Activated T-helper 1 cell treated with anti-CD3 and anti-CD28 coated beads, Interleukin-12 subunit alpha, Interleukin-12 subunit beta, Interleukin-2, Interleukin-4 antibody, amounts not matched to agents 30 ng/mL and 10 ng/mL and 1 ng/mL, durations not matched to agents 14 hours and 24 hours and 36 hours (primary cell): ENCODE data around the gene PKN1. TPM values are rescaled to one million over a fixed set of nuclear protein-coding genes. Genes with fewer than 3 reads are reported as not detected.
A peak's percentile ranks its signal among the peaks of the same experiment; 100 is the strongest.

Experiments used
- DNase-seq: peaks from one replicate; pipeline ENCODE4 v3.0.0; 2021; ENCODE audit warnings: low spot score
- H3K27ac Mint-ChIP-seq: one replicate; pipeline ENCODE4 v1.8.0; 2021; ENCODE audit warnings: mild to moderate bottlenecking, mixed read lengths
- H3K27me3 Mint-ChIP-seq: one replicate; pipeline ENCODE4 v1.8.0; 2022; ENCODE audit warnings: mild to moderate bottlenecking, moderate library complexity, mixed read lengths; ENCODE audit not compliant: insufficient read depth
- H3K36me3 Mint-ChIP-seq: one replicate; pipeline ENCODE4 v1.8.0; 2021; ENCODE audit warnings: low read depth, mixed read lengths
- H3K4me1 Mint-ChIP-seq: one replicate; pipeline ENCODE4 v1.8.0; 2021; ENCODE audit warnings: low read depth, mixed read lengths
- H3K4me3 Mint-ChIP-seq: one replicate; pipeline ENCODE4 v1.8.0; 2021; ENCODE audit warnings: mild to moderate bottlenecking, moderate library complexity, mixed read lengths
- H3K9me3 Mint-ChIP-seq: one replicate; pipeline ENCODE4 v1.8.0; 2021; ENCODE audit warnings: mixed read lengths
- intact Hi-C: fragments of 100-400 bp; cut with micrococcal nuclease; formaldehyde crosslinking; loops from one replicate; pipeline ENCODE4 v1.15.1; 2024
- total RNA-seq: library from RNA; stranded (reverse); gene quantifications from 2 replicates; pipeline ENCODE4 v1.2.3, GENCODE V29; 2022

Gene PKN1
- total RNA-seq, 1 donor from 2014 or later: 180 TPM

DNA sequence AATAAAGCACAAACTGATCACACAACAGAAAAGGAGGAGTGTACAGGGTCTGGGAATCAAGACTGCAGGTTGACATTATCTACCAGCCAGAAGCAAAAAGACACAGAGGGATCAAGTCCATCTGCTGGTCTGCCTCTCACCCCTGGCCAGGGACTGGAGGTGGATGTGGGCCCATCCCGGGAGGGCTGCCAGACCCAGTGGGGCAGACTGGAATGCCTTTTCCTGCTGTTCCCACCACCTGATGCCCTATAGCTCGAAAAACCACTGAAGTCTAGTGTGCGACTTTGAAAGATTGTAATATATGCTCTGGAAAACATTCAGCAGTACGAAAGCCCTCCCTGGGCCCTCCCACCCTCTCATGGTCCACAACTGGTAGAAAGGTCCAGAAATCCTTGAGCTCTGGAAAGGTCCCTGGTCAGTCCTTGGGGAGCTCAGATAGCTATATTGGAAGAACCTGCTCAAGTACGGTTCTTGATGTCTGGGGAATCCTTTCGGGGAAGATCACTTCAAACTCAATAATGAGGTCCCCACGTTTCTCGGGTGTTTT, 82.5 kb downstream of the PKN1 start:
- no peak overlapping the region for H3K27ac Mint-ChIP-seq
- peaks cover 32% of the 10 kb centered on the region for H3K36me3 Mint-ChIP-seq
- peaks cover 2% of the 10 kb centered on the region for H3K27me3 Mint-ChIP-seq
- intact Hi-C loops: no loop called here
- DNase-seq: no peak
- H3K4me1 Mint-ChIP-seq: peaks cover 54% of the 10 kb centered on the region
- H3K4me3 Mint-ChIP-seq: peak overlapping the region; percentile 91
- no peaks in the 10 kb centered on the region for H3K9me3 Mint-ChIP-seq

DNA sequence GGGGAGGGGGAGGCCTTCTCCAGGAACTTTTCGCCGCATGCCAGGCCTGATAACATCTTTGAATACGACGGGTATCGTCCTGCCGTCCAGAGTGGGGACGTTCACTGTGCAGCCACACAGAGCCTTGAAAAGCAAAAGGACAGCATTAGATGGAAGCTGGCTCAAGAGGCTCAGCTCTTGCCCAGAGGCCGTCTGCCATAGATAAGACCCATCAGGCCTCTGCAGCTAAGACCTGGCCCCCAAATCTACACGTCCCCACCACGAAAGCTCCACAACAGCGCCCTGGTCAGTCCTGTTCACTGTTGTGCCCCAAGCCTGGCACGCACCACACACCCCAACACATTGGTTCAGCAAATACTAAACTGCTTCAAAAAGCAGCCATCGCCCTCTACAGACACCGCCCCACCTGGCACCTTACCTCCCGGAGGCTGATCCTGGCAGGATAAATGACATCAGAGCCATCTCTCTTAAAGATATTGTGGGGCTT, 83.0 kb downstream of the PKN1 start:
- no peak for DNase-seq
- H3K4me3 Mint-ChIP-seq: peak overlapping the region; percentile 91
- H3K4me1 Mint-ChIP-seq: peaks cover 49% of the 10 kb centered on the region
- peaks cover 2% of the 10 kb centered on the region for H3K27me3 Mint-ChIP-seq
- peaks cover 32% of the 10 kb centered on the region for H3K36me3 Mint-ChIP-seq
- intact Hi-C loops: no loop called here
- peak overlapping the region; percentile 77 for H3K27ac Mint-ChIP-seq
- H3K9me3 Mint-ChIP-seq: no peaks in the 10 kb centered on the region

DNA sequence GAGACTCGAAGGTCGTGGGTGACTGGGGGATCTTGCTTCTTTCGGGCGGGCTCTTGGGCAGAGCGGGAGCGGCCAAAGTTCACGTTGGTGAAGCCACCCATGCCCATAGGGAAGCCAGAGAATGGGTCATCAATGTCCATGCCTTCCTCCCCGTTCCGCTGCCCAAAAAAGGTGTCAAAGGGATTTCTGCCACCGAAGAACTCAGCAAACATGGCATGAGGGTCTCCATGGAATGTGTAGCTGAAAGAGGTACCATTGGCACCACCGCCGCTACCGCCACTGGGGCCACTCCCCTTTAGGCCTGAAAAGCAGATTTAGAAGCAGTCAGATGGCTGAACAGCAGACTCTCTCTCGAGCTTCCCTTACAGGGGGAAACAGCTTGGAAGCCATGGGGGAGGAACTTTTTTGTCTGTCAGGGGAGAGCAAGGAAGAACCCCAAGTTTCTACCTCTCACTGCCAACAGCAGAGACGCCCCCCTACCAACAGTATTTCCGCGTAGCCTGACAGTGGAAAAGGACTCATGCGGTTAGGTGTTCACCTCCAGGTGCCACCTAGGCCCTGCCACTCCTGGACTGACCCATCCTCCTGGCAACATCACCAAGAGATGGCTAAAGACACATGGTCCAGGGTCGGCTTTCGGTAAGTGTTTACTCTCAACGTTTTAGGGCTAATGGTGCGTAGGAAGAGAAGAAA, 83.8 kb downstream of the PKN1 start:
- Mint-ChIP-seq H3K36me3 (peaks cover 32% of the 10 kb centered on the region), H3K4me1 (peaks cover 49% of the 10 kb centered on the region), H3K27ac (peak overlapping the region; percentile 77), H3K27me3 (peaks cover 2% of the 10 kb centered on the region), H3K9me3 (no peaks in the 10 kb centered on the region), H3K4me3 (peak overlapping the region; percentile 91)
- intact Hi-C loops: no loop called here
- DNase-seq: no peak

DNA sequence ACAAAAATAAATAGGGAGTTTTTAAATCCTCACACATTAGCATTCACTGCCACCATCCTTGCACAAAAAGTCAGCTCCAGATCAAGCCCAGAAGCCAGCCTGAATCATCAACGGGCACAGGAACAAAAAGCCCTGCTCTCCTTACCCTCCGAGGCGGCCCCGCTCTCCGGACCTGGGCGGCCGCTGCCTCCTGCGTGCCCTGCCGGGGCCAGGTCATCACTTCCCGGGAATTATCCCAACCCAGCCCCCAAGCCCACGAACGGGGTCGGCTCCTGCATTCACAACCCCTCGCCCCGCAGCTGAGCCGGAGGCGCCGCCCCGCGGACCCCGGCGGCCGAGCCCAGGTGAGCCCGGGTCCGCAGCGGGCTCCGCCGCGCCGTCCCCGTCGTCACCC, 84.3 kb downstream of the PKN1 start:
- intact Hi-C loops: no loop called here
- peaks cover 55% of the 10 kb centered on the region for H3K4me1 Mint-ChIP-seq
- H3K4me3 Mint-ChIP-seq: peak overlapping the region; percentile 91
- H3K9me3 Mint-ChIP-seq: no peaks in the 10 kb centered on the region
- H3K27me3 Mint-ChIP-seq: peaks cover 2% of the 10 kb centered on the region
- DNase-seq: no peak
- peak overlapping the region; percentile 77 for H3K27ac Mint-ChIP-seq
- H3K36me3 Mint-ChIP-seq: peaks cover 32% of the 10 kb centered on the region

DNA sequence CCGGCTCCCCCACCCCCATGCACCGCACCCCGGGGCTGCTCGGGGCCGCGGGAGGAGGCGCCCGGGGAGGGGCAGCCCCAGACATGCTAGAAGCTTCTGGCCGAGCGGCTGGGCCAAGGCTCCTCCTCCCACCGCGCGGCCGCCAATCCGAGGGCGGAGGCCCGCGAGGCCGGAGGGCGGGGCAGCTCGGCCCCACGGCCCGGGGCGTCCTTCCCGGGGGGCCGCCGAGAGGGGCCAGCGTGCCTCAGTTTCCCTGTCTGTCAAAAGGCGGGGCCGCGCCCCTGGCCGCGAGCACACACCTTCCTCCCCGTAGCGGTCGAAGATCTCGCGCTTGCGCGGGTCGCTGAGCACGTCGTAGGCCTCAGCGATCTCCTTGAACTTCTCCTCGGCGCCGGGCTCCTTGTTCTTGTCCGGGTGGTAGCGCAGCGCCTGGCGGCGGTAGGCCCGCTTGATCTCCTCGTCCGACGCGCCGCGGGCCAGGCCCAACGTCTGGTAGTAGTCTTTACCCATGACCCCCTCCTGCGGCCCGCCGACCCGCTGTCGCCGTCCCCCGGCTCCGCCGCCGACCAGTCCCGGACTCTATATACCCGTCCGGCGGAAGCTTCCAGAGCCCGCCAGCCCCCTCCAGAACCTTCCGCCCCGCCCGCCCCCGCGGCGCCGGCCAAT, 84.9 kb downstream of the PKN1 start, which contains the start of gene DNAJB1:
TSS of gene DNAJB1 (minus strand) at position 558 of the 666 bp plus-strand sequence. CDS start at position 510, 48 bp downstream.
- intact Hi-C loops: loop anchor here (1.0 to 2.0 kb wide), 7 partner anchors 11 to 607 kb away; partner anchors contain the start of genes GIPC1, RFX1 and TECR
- Mint-ChIP-seq H3K4me3 (peak within 1 kb of the TSS; percentile 91), H3K4me1 (peaks cover 60% of the 10 kb centered on the region), H3K9me3 (no peaks in the 10 kb centered on the region), H3K27me3 (peaks cover 2% of the 10 kb centered on the region), H3K27ac (peak within 1 kb of the TSS; percentile 94), H3K36me3 (peaks cover 32% of the 10 kb centered on the region)
- peak; percentile 73 for DNase-seq

DNA sequence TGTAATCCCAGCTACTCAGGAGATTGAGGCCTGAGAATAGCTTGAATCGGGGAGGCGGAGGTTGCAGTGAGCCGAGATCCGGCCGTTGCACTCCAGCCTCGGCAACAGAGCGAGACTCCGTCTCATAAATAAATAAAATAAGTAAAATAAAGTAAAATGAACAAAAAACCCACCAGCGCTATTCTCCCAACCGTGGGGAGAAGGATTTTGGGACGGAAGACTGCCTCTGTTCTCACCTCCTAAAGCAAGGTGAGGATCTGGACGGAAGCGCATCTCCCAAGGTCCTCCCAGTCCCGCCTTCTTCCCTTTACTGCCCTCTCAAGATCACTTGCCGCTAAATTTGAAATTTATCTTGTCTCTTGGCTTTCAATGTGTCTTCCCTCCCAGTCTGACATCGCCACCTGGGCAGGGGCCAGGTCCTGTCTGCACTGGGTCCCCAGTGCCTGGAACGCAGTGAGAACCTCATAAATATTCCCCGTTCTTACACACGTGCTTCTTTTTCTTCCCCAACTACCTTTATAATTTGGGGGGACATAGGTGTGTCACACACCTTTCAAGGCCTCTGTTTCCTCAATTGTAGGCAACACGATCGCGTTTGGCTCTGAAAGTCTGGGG, 86.2 kb downstream of the PKN1 start:
- intact Hi-C loops: loop anchor here (2.0 kb wide), 2 partner anchors 23 to 605 kb away; partner anchors contain the start of gene GIPC1
- peaks cover 30% of the 10 kb centered on the region for H3K36me3 Mint-ChIP-seq
- DNase-seq: no peak
- H3K4me1 Mint-ChIP-seq: peaks cover 63% of the 10 kb centered on the region
- peak overlapping the region; percentile 94 for H3K27ac Mint-ChIP-seq
- H3K9me3 Mint-ChIP-seq: no peaks in the 10 kb centered on the region
- peaks cover 2% of the 10 kb centered on the region for H3K27me3 Mint-ChIP-seq
- peak overlapping the region; percentile 85 for H3K4me3 Mint-ChIP-seq

DNA sequence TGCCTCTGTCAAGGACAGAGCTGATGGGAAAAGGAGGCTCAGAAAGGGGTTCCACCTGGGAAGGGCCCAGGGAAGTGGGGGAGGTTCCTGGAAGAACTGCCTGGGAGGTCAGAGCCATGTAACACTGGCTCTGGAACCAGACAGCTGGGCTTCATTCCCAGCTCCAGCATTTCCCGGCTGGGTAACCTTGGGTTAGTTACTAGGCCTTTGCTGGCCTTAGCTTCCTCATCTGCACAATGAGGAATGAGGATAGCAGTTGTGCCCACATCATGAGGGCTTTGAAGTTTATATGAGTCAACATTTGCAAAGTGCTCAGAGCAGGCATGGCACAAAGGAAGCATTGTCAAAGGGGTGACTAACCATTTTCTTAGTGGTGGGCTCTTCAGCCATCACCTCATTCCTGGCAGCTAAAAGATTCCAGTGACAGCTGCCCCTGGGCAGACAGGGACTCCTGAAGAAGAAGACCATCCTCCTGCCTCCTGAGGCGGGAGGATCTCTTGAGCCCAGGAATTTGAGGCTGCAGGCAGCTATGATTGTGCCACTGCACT, 86.8 kb downstream of the PKN1 start:
- Mint-ChIP-seq H3K27ac (peak overlapping the region; percentile 94), H3K4me3 (peak overlapping the region; percentile 83), H3K36me3 (peaks cover 24% of the 10 kb centered on the region), H3K4me1 (peaks cover 58% of the 10 kb centered on the region), H3K27me3 (peaks cover 2% of the 10 kb centered on the region), H3K9me3 (no peaks in the 10 kb centered on the region)
- DNase-seq: no peak
- intact Hi-C loops: loop anchor here (2.0 to 10.0 kb wide), 3 partner anchors 23 to 1365 kb away; partner anchors contain the start of genes GIPC1, IER2 and STX10

DNA sequence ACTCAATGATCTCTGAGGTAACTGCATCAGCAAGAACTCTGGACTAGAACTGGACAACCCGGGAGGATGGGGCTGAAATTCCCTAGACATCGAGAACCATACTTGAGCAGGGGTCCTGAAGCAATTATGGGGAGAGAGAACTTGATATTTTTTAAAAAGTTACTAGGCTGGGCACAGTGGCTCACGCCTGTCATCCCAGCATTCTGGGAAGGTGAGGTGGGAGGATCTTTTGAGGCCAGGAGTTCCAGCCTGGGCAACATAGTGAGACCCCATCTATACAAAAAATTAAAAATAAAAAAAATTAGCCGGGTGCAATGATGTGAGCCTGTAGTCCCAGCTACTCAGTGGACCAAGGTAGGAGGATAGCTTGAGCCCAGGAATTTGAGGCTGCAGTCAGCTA, 87.4 kb downstream of the PKN1 start:
- H3K27me3 Mint-ChIP-seq: peaks cover 2% of the 10 kb centered on the region
- H3K4me1 Mint-ChIP-seq: peaks cover 52% of the 10 kb centered on the region
- no peak for DNase-seq
- H3K36me3 Mint-ChIP-seq: peaks cover 18% of the 10 kb centered on the region
- peak overlapping the region; percentile 94 for H3K27ac Mint-ChIP-seq
- intact Hi-C loops: loop anchor here (10.0 kb wide), 1 partner anchor 1366 kb away; the partner anchor contains the start of genes IER2 and STX10
- H3K9me3 Mint-ChIP-seq: no peaks in the 10 kb centered on the region
- no peak overlapping the region for H3K4me3 Mint-ChIP-seq

Other genes with a start within 250 kb of the PKN1 start
- gene ADGRL1, start 227.1 kb upstream of the PKN1 start, total RNA-seq: 11.6 and 12.4 TPM in 2 replicates
- gene ADGRE5, start 51.9 kb upstream of the PKN1 start, total RNA-seq: 219 and 226 TPM in 2 replicates
- 273 and 287 TPM in 2 replicates for gene DDX39A, start 14.0 kb upstream of the PKN1 start, total RNA-seq
- 0.44 and 0.78 TPM in 2 replicates for gene PTGER1, start 42.0 kb downstream of the PKN1 start, total RNA-seq
- gene GIPC1, start 62.8 kb downstream of the PKN1 start, total RNA-seq: 42.9 and 43.7 TPM in 2 replicates
- 104 and 120 TPM in 2 replicates for gene DNAJB1, start 85.1 kb downstream of the PKN1 start, total RNA-seq
- 110 and 120 TPM in 2 replicates for gene TECR, start 96.3 kb downstream of the PKN1 start, total RNA-seq
- 131 and 133 TPM in 2 replicates for gene NDUFB7, start 138.8 kb downstream of the PKN1 start, total RNA-seq
- 0.13 TPM in 1 of 2 replicates, not detected in the other for gene CLEC17A, start 149.8 kb downstream of the PKN1 start, total RNA-seq
- gene ADGRE3, start 241.5 kb downstream of the PKN1 start, total RNA-seq: not detected in 2 replicates